Measurements from ENCODE around the gene ADM. TPM values are rescaled to one million over a fixed set of nuclear protein-coding genes. Genes with fewer than 3 reads are reported as not detected.

ADM gene
- total RNA-seq, 2 experiments from 2014 or later = 43.1 to 46.9 TPM

DNA sequence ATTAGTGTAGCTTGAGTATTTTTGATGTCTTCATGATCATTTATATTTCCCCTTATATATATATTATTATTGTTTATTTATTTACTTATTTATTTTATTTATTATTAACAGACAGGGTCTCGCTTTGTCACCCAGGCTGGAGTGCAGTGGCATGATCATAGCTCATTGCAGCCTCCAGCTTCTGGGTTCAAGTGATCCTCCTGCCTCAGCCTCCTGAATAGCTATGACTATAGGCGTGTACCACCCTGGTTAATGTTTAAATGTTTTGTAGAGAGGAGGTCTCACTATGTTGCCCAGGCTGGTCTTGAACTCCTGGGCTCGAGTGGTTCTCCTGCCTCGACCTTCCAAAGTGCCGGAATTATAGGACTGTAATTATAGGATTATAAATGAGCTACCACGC is 10.2 kb downstream of the ADM start:
- ChIA-PET POLR2A (interaction anchor here (1.2 kb wide), 1 partner anchor 17 kb away, joined by 5 read pairs; no protein-coding TSS in a partner anchor), CTCF (interaction anchor here (1.3 to 2.0 kb wide), 3 partner anchors 8 to 133 kb away, joined by 3 to 10 read pairs (median 6); partner anchors contain the start of gene ADM)
- H3K9me3 Mint-ChIP-seq = no peaks in the 10 kb centered on the region
- no peak for ATAC-seq
- TF ChIP-seq, protein P1, sequence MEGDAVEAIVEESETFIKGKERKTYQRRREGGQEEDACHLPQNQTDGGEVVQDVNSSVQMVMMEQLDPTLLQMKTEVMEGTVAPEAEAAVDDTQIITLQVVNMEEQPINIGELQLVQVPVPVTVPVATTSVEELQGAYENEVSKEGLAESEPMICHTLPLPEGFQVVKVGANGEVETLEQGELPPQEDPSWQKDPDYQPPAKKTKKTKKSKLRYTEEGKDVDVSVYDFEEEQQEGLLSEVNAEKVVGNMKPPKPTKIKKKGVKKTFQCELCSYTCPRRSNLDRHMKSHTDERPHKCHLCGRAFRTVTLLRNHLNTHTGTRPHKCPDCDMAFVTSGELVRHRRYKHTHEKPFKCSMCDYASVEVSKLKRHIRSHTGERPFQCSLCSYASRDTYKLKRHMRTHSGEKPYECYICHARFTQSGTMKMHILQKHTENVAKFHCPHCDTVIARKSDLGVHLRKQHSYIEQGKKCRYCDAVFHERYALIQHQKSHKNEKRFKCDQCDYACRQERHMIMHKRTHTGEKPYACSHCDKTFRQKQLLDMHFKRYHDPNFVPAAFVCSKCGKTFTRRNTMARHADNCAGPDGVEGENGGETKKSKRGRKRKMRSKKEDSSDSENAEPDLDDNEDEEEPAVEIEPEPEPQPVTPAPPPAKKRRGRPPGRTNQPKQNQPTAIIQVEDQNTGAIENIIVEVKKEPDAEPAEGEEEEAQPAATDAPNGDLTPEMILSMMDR (IDR thresholded peaks at IDR 0.05) = no peak
- peaks cover 22% of the 10 kb centered on the region for H3K27me3 Mint-ChIP-seq
- peaks cover 28% of the 10 kb centered on the region for H3K4me1 Mint-ChIP-seq (ENCODE audit: low read depth)
- H3K36me3 Mint-ChIP-seq (ENCODE audit: low read depth) = no peaks in the 10 kb centered on the region
- intact Hi-C loops (cut with micrococcal nuclease) = no loop called here
- no peak overlapping the region for H3K4me3 Mint-ChIP-seq
- no peak for DNase-seq
- H3K27ac Mint-ChIP-seq = no peak overlapping the region

DNA sequence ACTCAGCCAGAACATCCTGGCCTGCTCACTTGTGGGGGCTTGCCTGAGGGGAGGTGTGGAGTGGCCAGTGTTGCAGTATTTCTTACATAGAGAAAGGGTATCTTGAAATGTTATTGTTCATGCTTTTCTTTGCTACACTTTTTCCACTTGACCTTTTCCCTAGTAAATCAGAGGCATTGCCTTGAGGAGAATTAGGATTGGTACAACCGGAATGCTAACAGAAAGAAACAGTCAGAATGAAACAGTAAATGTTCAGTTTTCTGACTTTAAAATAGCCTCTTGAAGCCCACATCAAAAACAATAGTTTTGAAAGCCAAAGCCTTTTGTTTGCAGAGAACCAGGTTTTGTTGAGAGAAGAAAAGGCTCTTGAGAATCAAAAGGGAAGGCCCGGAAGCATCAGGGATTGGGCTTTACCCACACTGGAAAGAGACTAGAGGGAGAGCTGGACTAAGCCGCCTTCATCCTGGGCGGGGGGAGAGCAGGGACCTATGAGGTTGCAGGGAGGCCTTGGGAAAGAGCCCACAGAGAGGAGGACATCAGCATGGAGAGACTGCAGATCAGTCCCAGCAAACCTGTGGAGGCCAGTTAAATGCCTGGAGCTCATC is 12.4 kb downstream of the ADM start:
- ChIA-PET CTCF (interaction anchor here (0.8 to 1.8 kb wide), 4 partner anchors 9 to 568 kb away, joined by 3 to 10 read pairs (median 4); no protein-coding TSS in a partner anchor), POLR2A (interaction anchor here (0.8 kb wide), 1 partner anchor 15 kb away, joined by 3 read pairs; no protein-coding TSS in a partner anchor)
- intact Hi-C loops (cut with micrococcal nuclease) = no loop called here
- Mint-ChIP-seq H3K4me3 (no peak overlapping the region), H3K27me3 (peaks cover 15% of the 10 kb centered on the region), H3K27ac (peak overlapping the region; percentile 46), H3K9me3 (no peaks in the 10 kb centered on the region), H3K36me3 (ENCODE audit: low read depth) (no peaks in the 10 kb centered on the region), H3K4me1 (ENCODE audit: low read depth) (peaks cover 25% of the 10 kb centered on the region)
- TF ChIP-seq, protein P1 (IDR thresholded peaks at IDR 0.05) = no peak
- no peak for ATAC-seq
- DNase-seq = no peak

DNA sequence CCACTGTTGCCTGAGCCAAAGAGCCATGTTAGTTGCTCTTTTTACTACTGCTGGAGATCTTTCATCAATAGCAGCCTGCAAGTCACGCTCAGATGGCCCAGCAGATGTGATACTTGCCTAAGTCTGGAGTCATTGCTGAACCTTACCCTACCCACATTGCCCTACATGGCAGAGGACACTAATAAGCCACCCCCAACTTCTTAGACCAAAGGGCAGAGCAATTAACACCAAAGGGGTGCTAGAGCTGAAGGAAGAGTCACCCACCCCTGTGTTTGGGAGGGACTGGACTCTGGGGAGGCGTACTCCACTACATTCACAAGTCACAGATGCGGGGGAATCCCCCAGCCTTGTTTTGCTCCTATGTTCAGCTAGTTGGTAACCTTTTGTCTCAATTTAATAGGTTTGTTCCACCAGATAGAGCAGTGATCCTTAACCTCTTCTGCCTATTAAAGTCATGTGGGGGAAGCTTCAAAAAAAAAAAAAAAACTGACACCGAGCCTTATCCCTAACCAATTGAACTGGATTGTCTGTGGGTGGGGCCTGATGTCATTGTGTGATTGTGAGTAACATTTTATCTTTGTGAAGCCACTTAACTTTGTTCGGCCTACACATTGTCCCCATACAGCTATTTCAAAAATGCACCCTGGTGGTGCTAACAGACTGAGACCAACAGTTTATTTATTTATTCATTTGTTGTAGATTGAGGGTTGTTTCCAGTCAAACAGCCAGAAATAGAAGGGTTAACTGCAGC is 13.1 kb downstream of the ADM start:
- H3K9me3 Mint-ChIP-seq = no peaks in the 10 kb centered on the region
- H3K36me3 Mint-ChIP-seq (ENCODE audit: low read depth) = no peaks in the 10 kb centered on the region
- peak; percentile 61 for DNase-seq
- peak overlapping the region; percentile 46 for H3K27ac Mint-ChIP-seq
- intact Hi-C loops (cut with micrococcal nuclease) = no loop called here
- TF ChIP-seq, protein P1 (IDR thresholded peaks at IDR 0.05) = no peak
- peaks cover 31% of the 10 kb centered on the region for H3K4me1 Mint-ChIP-seq (ENCODE audit: low read depth)
- H3K27me3 Mint-ChIP-seq = peaks cover 11% of the 10 kb centered on the region
- no peak overlapping the region for H3K4me3 Mint-ChIP-seq
- POLR2A ChIA-PET = interaction anchor here (0.6 to 0.8 kb wide), 2 partner anchors 16 to 27 kb away, joined by 3 read pairs; no protein-coding TSS in a partner anchor
- ATAC-seq = peak; percentile 67
- CTCF ChIA-PET = interaction anchor here (0.8 to 1.8 kb wide), 4 partner anchors 10 to 569 kb away, joined by 3 to 10 read pairs (median 4); no protein-coding TSS in a partner anchor

DNA sequence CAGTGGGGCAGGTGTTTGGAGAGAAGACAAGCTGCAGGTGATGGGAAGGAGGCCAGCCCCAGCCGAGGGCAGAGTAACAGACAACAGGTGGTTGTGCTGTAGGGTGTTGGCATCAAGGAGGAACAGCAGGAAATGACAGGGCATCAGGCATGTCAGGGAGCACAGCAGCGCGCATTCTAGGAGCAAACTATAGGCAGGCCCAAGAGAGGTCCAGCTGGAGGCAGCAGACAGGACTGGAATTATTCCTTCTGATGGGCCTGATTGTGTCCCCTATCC is 13.6 kb downstream of the ADM start:
- DNase-seq = no peak
- no peak for ATAC-seq
- H3K4me1 Mint-ChIP-seq (ENCODE audit: low read depth) = peaks cover 35% of the 10 kb centered on the region
- peaks cover 12% of the 10 kb centered on the region for H3K27me3 Mint-ChIP-seq
- intact Hi-C loops (cut with micrococcal nuclease) = no loop called here
- no peak overlapping the region for H3K4me3 Mint-ChIP-seq
- CTCF ChIA-PET = interaction anchor here (1.1 to 1.8 kb wide), 3 partner anchors 10 to 570 kb away, joined by 3 to 10 read pairs (median 3); no protein-coding TSS in a partner anchor
- H3K9me3 Mint-ChIP-seq = no peaks in the 10 kb centered on the region
- no peaks in the 10 kb centered on the region for H3K36me3 Mint-ChIP-seq (ENCODE audit: low read depth)
- H3K27ac Mint-ChIP-seq = peak overlapping the region; percentile 46
- POLR2A ChIA-PET = interaction anchor here (0.6 kb wide), 1 partner anchor 27 kb away, joined by 3 read pairs; no protein-coding TSS in a partner anchor
- TF ChIP-seq, protein P1 (IDR thresholded peaks at IDR 0.05) = no peak
